GM15510 (cell line): ENCODE measurements around the gene RRP8.

Experiments
- POLR2A ChIP-seq: IDR thresholded peaks from 3 replicates; pipeline ENCODE4 v1.6.1; 2011; ENCODE audit warnings: borderline replicate concordance; ENCODE audit not compliant: insufficient read length; ENCODE audit errors: extremely low read depth

The RRP8 gene

GRCh38 chr11:6563121-6563619 lies 40.2 kb downstream of the RRP8 start:
- TF ChIP-seq POLR2A = no peak

- TF ChIP-seq POLR2A = no peak
Measured at GRCh38 chr11:6561288-6561687, 42.1 kb downstream of the RRP8 start.

- no peak for TF ChIP-seq POLR2A
Measured at GRCh38 chr11:6559369-6559768, 44.0 kb downstream of the RRP8 start.

- no peak for TF ChIP-seq POLR2A
Measured at GRCh38 chr11:6557761-6558674, 45.4 kb downstream of the RRP8 start.

- no peak for TF ChIP-seq POLR2A
Measured at GRCh38 chr11:6557063-6557462, 46.4 kb downstream of the RRP8 start.

GRCh38 chr11:6556139-6556949 lies 47.1 kb downstream of the RRP8 start:
- TF ChIP-seq POLR2A = no peak

GRCh38 chr11:6554828-6555706 lies 48.3 kb downstream of the RRP8 start:
- TF ChIP-seq POLR2A = no peak

GRCh38 chr11:6553634-6554033 lies 49.8 kb downstream of the RRP8 start:
- no peak for TF ChIP-seq POLR2A

- TF ChIP-seq POLR2A = no peak
Measured at GRCh38 chr11:6548641-6549040, 54.8 kb downstream of the RRP8 start.

GRCh38 chr11:6548121-6548520 lies 55.3 kb downstream of the RRP8 start:
- TF ChIP-seq POLR2A = no peak

- TF ChIP-seq POLR2A = no peak
Measured at GRCh38 chr11:6547177-6547576, 56.2 kb downstream of the RRP8 start.

- TF ChIP-seq POLR2A = no peak
Measured at GRCh38 chr11:6546735-6547134, 56.7 kb downstream of the RRP8 start.

GRCh38 chr11:6545917-6546605 lies 57.4 kb downstream of the RRP8 start:
- no peak for TF ChIP-seq POLR2A
